B cell (primary cell): ENCODE measurements around the gene TFEB. TPM values are rescaled to one million over a fixed set of nuclear protein-coding genes. Genes with fewer than 3 reads are reported as not detected.

ENCODE experiments used
- ATAC-seq: fragments of 200-7000 bp; cut with Tn5 transposase; one replicate; pipeline ENCODE4 v1.10.0; 2021; ENCODE audit warnings: low read depth, mild to moderate bottlenecking, moderate number of reproducible peaks, moderate library complexity
- CTCF ChIA-PET: fragments of 350-600 bp; sonication (Branson Sonifier 250); formaldehyde crosslinking; loops from one replicate; lab custom pipeline; 2021; ENCODE audit warnings: antibody characterized with exemption, inconsistent platforms; lab: Charles Lee
- POLR2A ChIA-PET: fragments of 350-600 bp; sonication (Branson Sonifier 250); formaldehyde crosslinking; loops from one replicate; lab custom pipeline; 2021; ENCODE audit warnings: antibody characterized with exemption; lab: Charles Lee
- DNase-seq: peaks from one replicate; pipeline ENCODE4 v3.0.0; 2013
- H2AFZ ChIP-seq: 2 replicates; pipeline ENCODE4 v1.6.1; 2012; ENCODE audit warnings: mild to moderate bottlenecking, low read depth, low read length; ENCODE audit not compliant: insufficient read depth, poor library complexity, severe bottlenecking
- H3K27ac ChIP-seq, 2 donors: 1 replicate in 1 of 2; 2 replicates in 1 of 2; pipeline ENCODE4 v1.5.1; 2012 to 2013; ENCODE audit warnings: low read length in 2 of 2, mild to moderate bottlenecking in 2 of 2, moderate library complexity in 1 of 2
- H3K27me3 ChIP-seq, 4 experiments: fragments of 200-600 bp in 1 of 4; sonication (generic) in 1 of 4; replicated peaks in 1 of 4; 1 replicate in 2 of 4; 2 replicates in 2 of 4; pipeline versions ENCODE4 v1.6.1 to v1.7.0; 2013 to 2016; ENCODE audit warnings: low read length in 3 of 4, mild to moderate bottlenecking in 2 of 4, mixed read lengths in 1 of 4, moderate library complexity in 1 of 4; ENCODE audit not compliant: insufficient read depth in 4 of 4, control insufficient read depth in 3 of 4; ENCODE audit errors: control extremely low read depth in 1 of 4
- H3K36me3 ChIP-seq, 2 experiments: replicated peaks in 1 of 2; 1 replicate in 1 of 2; 2 replicates in 1 of 2; pipeline versions ENCODE4 v1.6.1 to v1.7.1; 2013; ENCODE audit warnings: low read length in 1 of 2; ENCODE audit not compliant: insufficient read depth in 2 of 2, control insufficient read depth in 1 of 2; ENCODE audit errors: control extremely low read depth in 1 of 2, extremely low read depth in 1 of 2
- H3K4me1 ChIP-seq, 2 donors: fragments of 200-600 bp in 1 of 2; sonication (generic) in 1 of 2; 1 replicate in 1 of 2; 2 replicates in 1 of 2; pipeline versions ENCODE4 v1.5.1 to v1.6.1; 2013 to 2017; ENCODE audit warnings: low read length in 2 of 2; ENCODE audit not compliant: control insufficient read depth in 2 of 2, insufficient read depth in 2 of 2
- H3K4me2 ChIP-seq: replicated peaks from 2 replicates; pipeline ENCODE3; 2012; ENCODE audit warnings: mild to moderate bottlenecking, low read depth, low read length; ENCODE audit not compliant: poor library complexity, severe bottlenecking
- H3K4me3 ChIP-seq, 5 experiments: fragments of 200-600 bp in 1 of 5; sonication (generic) in 1 of 5; 1 replicate in 3 of 5; 2 replicates in 2 of 5; pipeline versions ENCODE4 v1.5.1 to v1.7.0; 2011 to 2016; ENCODE audit warnings: low read length in 4 of 5, mild to moderate bottlenecking in 4 of 5, low read depth in 2 of 5, control low read depth in 1 of 5, moderate library complexity in 1 of 5; ENCODE audit not compliant: insufficient read depth in 1 of 5; ENCODE audit errors: control extremely low read depth in 1 of 5, extremely low read depth in 1 of 5
- H3K79me2 ChIP-seq: fragments of 200-600 bp; sonication (generic); one replicate; pipeline ENCODE4 v1.6.0; 2016; ENCODE audit warnings: low read length; ENCODE audit not compliant: control insufficient read depth, insufficient read depth
- H3K9ac ChIP-seq: fragments of 200-600 bp; sonication (generic); 2 replicates; pipeline ENCODE4 v1.6.1; 2017; ENCODE audit warnings: mild to moderate bottlenecking, low read length, moderate library complexity
- H3K9me3 ChIP-seq, 3 donors: one replicate each; pipeline versions ENCODE4 v1.6.1 to v1.7.1; 2013; ENCODE audit warnings: low read length in 2 of 3; ENCODE audit not compliant: control insufficient read depth in 2 of 3, insufficient read depth in 1 of 3; ENCODE audit errors: control extremely low read depth in 1 of 3
- H4K20me1 ChIP-seq: 2 replicates; pipeline ENCODE4 v1.6.0; 2012; ENCODE audit warnings: mild to moderate bottlenecking, low read length; ENCODE audit not compliant: insufficient read depth, control insufficient read depth, poor library complexity, severe bottlenecking
- H3K27ac Mint-ChIP-seq: one replicate; pipeline ENCODE4 v1.8.0; 2021; ENCODE audit warnings: mixed read lengths
- H3K27me3 Mint-ChIP-seq: one replicate; pipeline ENCODE4 v1.8.0; 2021; ENCODE audit warnings: mixed read lengths
- H3K4me1 Mint-ChIP-seq: one replicate; pipeline ENCODE4 v1.8.0; 2021; ENCODE audit warnings: mixed read lengths
- H3K4me3 Mint-ChIP-seq: one replicate; pipeline ENCODE4 v1.8.0; 2021; ENCODE audit warnings: mixed read lengths
- H3K9me3 Mint-ChIP-seq: one replicate; pipeline ENCODE4 v1.8.0; 2022; ENCODE audit warnings: mixed read lengths; ENCODE audit not compliant: insufficient read depth
- CTCF ChIP-seq: fragments of 200-600 bp; IDR thresholded peaks from one replicate; pipeline ENCODE4 v1.8.0; 2022; ENCODE audit warnings: antibody characterized with exemption, mild to moderate bottlenecking
- EZH2 ChIP-seq: IDR thresholded peaks from 2 replicates; pipeline ENCODE4 v1.6.1; 2012; ENCODE audit warnings: borderline replicate concordance, low read depth, mild to moderate bottlenecking, moderate library complexity, low read length; ENCODE audit not compliant: insufficient read depth, poor library complexity, severe bottlenecking
- WGBS: methylation state at CpG from one replicate; pipeline ENCODE4 v1.1.5; 2013; ENCODE audit warnings: missing lambda C conversion rate; ENCODE audit not compliant: insufficient coverage; 5-methylcytosine and 5-hydroxymethylcytosine counted together
- intact Hi-C: fragments of 100-400 bp; cut with micrococcal nuclease; formaldehyde crosslinking; loops from one replicate; pipeline ENCODE4 v1.10.0; 2022
- polyA plus RNA-seq: library from polyadenylated mRNA; depleted of rRNA; stranded (reverse); fragments of >200 nt; gene quantifications from 2 replicates; pipeline ENCODE4 v1.2.3, GENCODE V29; 2012
- total RNA-seq, 2 donors: library from RNA; stranded (reverse); fragments of 120-200 nt in 1 of 2; gene quantifications; 1 replicate in 1 of 2; 2 replicates in 1 of 2; pipeline versions ENCODE4 v1.2.3 to v1.2.4, GENCODE V29; 2013 to 2022

TFEB gene
- total and polyA plus RNA-seq, 2 donors (not counting 1 experiment from before 2014, with no cell fraction given): 113 to 148 TPM

GRCh38 chr6:41774841-41775240 is 39.4 kb upstream of the TFEB start:
- DNase-seq (no peak), ATAC-seq (no peak)
- H3K36me3 ChIP-seq: peaks cover 2 to 49% of the 10 kb centered on the region in 2 experiments
- no peak overlapping the region for H3K4me3 Mint-ChIP-seq
- no peaks in the 10 kb centered on the region for H3K9me3 Mint-ChIP-seq
- no peak overlapping the region for H3K4me2 ChIP-seq
- no peak overlapping the region for H2AFZ ChIP-seq
- ChIA-PET POLR2A (no interaction called here), CTCF (interaction anchor here (1.3 to 2.8 kb wide), 3 partner anchors 91 to 172 kb away, joined by 3 to 34 read pairs (median 6); no protein-coding TSS in a partner anchor)
- H3K27me3 ChIP-seq: no peaks in the 10 kb centered on the region
- no peak overlapping the region for H3K27ac ChIP-seq
- H4K20me1 ChIP-seq: no peaks in the 10 kb centered on the region
- peaks cover 6% of the 10 kb centered on the region for H3K4me1 Mint-ChIP-seq
- no peaks in the 10 kb centered on the region for H3K27me3 Mint-ChIP-seq
- 100% methylated on average over 3 of the region's 3 CpGs for whole genome bisulfite sequencing
- intact Hi-C loops: no loop called here
- H3K4me3 ChIP-seq: no peak overlapping the region
- TF ChIP-seq EZH2 (no peak), CTCF (no peak)
- no peak overlapping the region for H3K9ac ChIP-seq
- H3K4me1 ChIP-seq: peaks cover 7% of the 10 kb centered on the region in 2 donors
- no peaks in the 10 kb centered on the region for H3K9me3 ChIP-seq
- no peak overlapping the region for H3K27ac Mint-ChIP-seq
- peaks cover 8% of the 10 kb centered on the region for H3K79me2 ChIP-seq

- CTCF ChIA-PET: interaction anchor here (0.7 kb wide), 1 partner anchor 15 kb away, joined by 3 read pairs; no protein-coding TSS in a partner anchor
These were observed 35.9 kb upstream of the TFEB start for GRCh38 chr6:41771058-41771983.

More at GRCh38 chr6:41771058-41771983, 35.9 kb upstream of the TFEB start:
- H3K27ac ChIP-seq: no peak overlapping the region
- 94% methylated on average over 24 of the region's 29 CpGs for WGBS
- DNase-seq: no peak
- no peaks in the 10 kb centered on the region for H3K9me3 Mint-ChIP-seq
- no peaks in the 10 kb centered on the region for H3K27me3 ChIP-seq
- TF ChIP-seq EZH2 (no peak), CTCF (no peak)
- H3K4me2 ChIP-seq: no peak overlapping the region
- no peak overlapping the region for H3K4me3 ChIP-seq
- no peaks in the 10 kb centered on the region for H4K20me1 ChIP-seq
- H3K4me1 ChIP-seq: no peaks in the 10 kb centered on the region
- no peaks in the 10 kb centered on the region for H3K27me3 Mint-ChIP-seq
- POLR2A ChIA-PET: no interaction called here
- ATAC-seq: no peak
- H2AFZ ChIP-seq: no peak overlapping the region
- intact Hi-C loops: no loop called here
- no peaks in the 10 kb centered on the region for H3K4me1 Mint-ChIP-seq
- H3K36me3 ChIP-seq: peaks cover 2 to 39% of the 10 kb centered on the region in 2 experiments
- H3K79me2 ChIP-seq: no peaks in the 10 kb centered on the region
- H3K9ac ChIP-seq: no peak overlapping the region
- no peak overlapping the region for H3K27ac Mint-ChIP-seq
- no peak overlapping the region for H3K4me3 Mint-ChIP-seq
- H3K9me3 ChIP-seq: no peaks in the 10 kb centered on the region
